Measurements from ENCODE around the gene PDZD4. TPM values are rescaled to one million over a fixed set of nuclear protein-coding genes. Genes with fewer than 3 reads are reported as not detected.

The PDZD4 gene
- total and polyA plus RNA-seq, 2 of the 4 experiments (the other 2 are of a cell fraction): under 0.01 to 0.38 TPM

DNA sequence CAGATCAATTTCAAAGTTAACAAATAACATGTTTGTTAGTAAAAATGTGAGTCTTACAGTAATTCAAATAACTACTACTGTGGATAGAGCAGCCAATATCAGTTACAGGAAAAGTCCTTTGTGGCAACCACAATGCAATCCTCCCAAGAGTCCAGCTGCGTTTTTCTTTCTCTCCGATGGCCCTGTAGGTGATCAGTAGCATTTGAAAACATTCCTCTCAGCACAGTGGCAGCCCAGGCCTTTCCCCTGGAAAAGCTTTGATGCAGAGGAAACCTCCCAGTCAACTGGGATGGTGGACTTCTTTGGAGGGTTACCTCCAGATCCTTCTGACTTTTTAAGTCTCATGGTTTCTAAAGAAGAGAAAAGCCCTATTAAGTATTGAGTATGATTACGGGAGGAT lies 18.0 kb upstream of the PDZD4 start:
- Histone ChIP-seq H4K91ac (ENCODE audit: insufficient read depth, low read depth, low read length) (no peak overlapping the region), H3K27me3 (ENCODE audit: control insufficient read depth, insufficient read depth, low read length) (peaks cover 27% of the 10 kb centered on the region), H2AK5ac (ENCODE audit: low read depth, low read length) (no peak overlapping the region), H3K4me3 (ENCODE audit: insufficient read depth, low read depth, low read length) (no peak overlapping the region), H2AFZ (replicated peaks; ENCODE audit: low read length, poor library complexity) (no peak overlapping the region), H2AK9ac (replicated peaks; ENCODE audit: low read depth, low read length, poor library complexity) (no peak overlapping the region), H3K27ac (ENCODE audit: insufficient read depth, low read length) (no peak overlapping the region), H2BK5ac (ENCODE audit: low read depth, low read length, poor library complexity, severe bottlenecking) (no peak overlapping the region), H3K4ac (ENCODE audit: low read depth, low read length) (no peak overlapping the region), H4K20me1 (ENCODE audit: insufficient read depth, low read length) (no peaks in the 10 kb centered on the region), H3K9me1 (ENCODE audit: insufficient read depth, low read length) (no peaks in the 10 kb centered on the region), H2BK120ac (ENCODE audit: low read depth, low read length) (no peak overlapping the region), H2BK15ac (ENCODE audit: low read depth, low read length) (no peak overlapping the region), H3K14ac (replicated peaks; ENCODE audit: low read depth, low read length) (no peak overlapping the region), H3K9me3 (ENCODE audit: control insufficient read depth, insufficient read depth, low read length) (peaks cover 5% of the 10 kb centered on the region), H3K23ac (ENCODE audit: low read depth, low read length) (no peak overlapping the region), H3K9ac (ENCODE audit: low read depth, low read length) (no peak overlapping the region), H4K5ac (ENCODE audit: low read depth, low read length) (no peak overlapping the region), H3K4me1 (ENCODE audit: control insufficient read depth, insufficient read depth, low read length) (no peaks in the 10 kb centered on the region), H4K8ac (ENCODE audit: low read depth in 2 of 2, low read length in 2 of 2) (no peak overlapping the region), H3K56ac (ENCODE audit: extremely low read depth, insufficient read depth, low read length) (no peak overlapping the region), H3K79me1 (ENCODE audit: low read depth in 1 of 2, low read length in 2 of 2) (no peaks in the 10 kb centered on the region), H2BK20ac (ENCODE audit: low read depth, low read length) (no peak overlapping the region), H3K18ac (ENCODE audit: low read depth, low read length) (no peak overlapping the region), H3K4me2 (ENCODE audit: low read depth, low read length) (no peak overlapping the region), H3K36me3 (ENCODE audit: control insufficient read depth, insufficient read depth, low read length) (no peaks in the 10 kb centered on the region)
- WGBS, 2 experiments (ENCODE audit: extremely low coverage in 2 of 2, insufficient read length in 1 of 2): no CpG with 5 or more reads among the region's 3 CpGs
- TF ChIP-seq RAD21 (IDR thresholded peaks at IDR 0.05; ENCODE audit: low read length): no peak
- dilution Hi-C loops (cut with HindIII; ENCODE audit: low sequenced_read_pairs, unreplicated experiment) (no loop called here), intact Hi-C loops (cut with micrococcal nuclease) (no loop called here), in situ Hi-C loops (cut with MboI; ENCODE audit: low sequenced_read_pairs) (no loop called here)
- ATAC-seq (ENCODE audit: low read depth): no peak
- CTCF ChIA-PET: no interaction called here
- BruUV-seq (replicated peaks): no TSS peak
- POLR2A ChIA-PET (ENCODE audit: unreplicated experiment): no interaction called here
- DNase-seq: no peak

Measured in IMR-90 (cell line).